HepG2 (cell line): Measurements from ENCODE around the gene OPRL1. TPM values are rescaled to one million over a fixed set of nuclear protein-coding genes. Genes with fewer than 3 reads are reported as not detected.

Source experiments
- BHLHE40 ChIP-seq: IDR thresholded peaks from 2 replicates; pipeline ENCODE4 v1.6.1; 2011; ENCODE audit warnings: low read length, improper control_type of control experiment
- GFI1 ChIP-seq: sonication (generic); formaldehyde crosslinking; IDR thresholded peaks from 2 replicates; pipeline ENCODE4 v1.5.0; 2020; ENCODE audit warnings: missing genetic modification reagents, mild to moderate bottlenecking, borderline replicate concordance
- REPIN1 ChIP-seq: sonication (generic); formaldehyde crosslinking; IDR thresholded peaks from 2 replicates; pipeline ENCODE4 v1.8.0; 2022; ENCODE audit warnings: missing genetic modification reagents, low read depth, mild to moderate bottlenecking, borderline replicate concordance
- TGIF2 ChIP-seq: IDR thresholded peaks from 2 replicates; pipeline ENCODE4 v1.6.1; 2016; ENCODE audit warnings: control low read depth, missing compliant biosample characterization
- THAP11 ChIP-seq: IDR thresholded peaks from 2 replicates; pipeline ENCODE4 v1.6.1; 2016; ENCODE audit warnings: missing biosample characterization, missing genetic modification reagents
- ZFP1 ChIP-seq: IDR thresholded peaks from 2 replicates; pipeline ENCODE4 v1.6.1; 2016
- ZNF629 ChIP-seq: sonication (generic); formaldehyde crosslinking; conservative IDR thresholded peaks from 2 replicates; pipeline ENCODE4 v1.5.0; 2020; ENCODE audit warnings: missing genetic modification reagents
- ZNF724P ChIP-seq: sonication (generic); formaldehyde crosslinking; IDR thresholded peaks from 2 replicates; pipeline ENCODE4 v1.8.0; 2022; ENCODE audit warnings: missing genetic modification reagents, borderline replicate concordance
- ZNF747 ChIP-seq: sonication (generic); formaldehyde crosslinking; IDR thresholded peaks from 2 replicates; pipeline ENCODE4 v1.8.1; 2023; ENCODE audit warnings: missing genetic modification reagents, mild to moderate bottlenecking, borderline replicate concordance
- polyA plus RNA-seq, 8 experiments: library from polyadenylated mRNA; depleted of rRNA in 3 of 8; stranded (reverse) in 7 of 8; unstranded in 1 of 8; fragments of >200 nt; fragmentation: Illumina TruSeq in 4 of 8; extraction: Trizol in 4 of 8; gene quantifications; 2 replicates each; pipeline versions ENCODE4 v1.2.1 to v1.2.3, GENCODE V29; 2011 to 2016; ENCODE audit warnings: low read depth in 4 of 8, missing spikeins in 1 of 8, mixed read lengths in 1 of 8; ENCODE audit not compliant: insufficient read depth in 1 of 8
- total RNA-seq, 5 experiments: library from RNA; depleted of rRNA; stranded (reverse); fragments of >200 nt; fragmentation: Illumina TruSeq; extraction: Trizol; gene quantifications; 2 replicates each; pipeline ENCODE4 v1.2.3, GENCODE V29; 2016; ENCODE audit warnings: low read depth in 1 of 5
- TF ChIP-seq, protein P1 (sequence below): IDR thresholded peaks from 2 replicates; pipeline ENCODE4 v1.6.1; 2016; ENCODE audit warnings: mild to moderate bottlenecking
- TF ChIP-seq, protein P2 (sequence below): sonication (generic); formaldehyde crosslinking; IDR thresholded peaks from 2 replicates; pipeline ENCODE4 v1.4.0; 2020; ENCODE audit warnings: low read depth, missing genetic modification reagents
- TF ChIP-seq, protein P3 (sequence below): sonication (generic); formaldehyde crosslinking; IDR thresholded peaks from 2 replicates; pipeline ENCODE4 v1.5.1; 2020; ENCODE audit warnings: missing genetic modification reagents, mild to moderate bottlenecking, borderline replicate concordance
- TF ChIP-seq, protein P4 (sequence below): sonication (generic); formaldehyde crosslinking; IDR thresholded peaks from 2 replicates; pipeline ENCODE4 v1.5.0; 2020; ENCODE audit warnings: missing genetic modification reagents

Gene OPRL1
- total and polyA plus RNA-seq, 2 of the 13 experiments (the other 11 are each of a cell fraction or from before 2014, with no cell fraction given): 0.35 to 0.71 TPM

DNA sequence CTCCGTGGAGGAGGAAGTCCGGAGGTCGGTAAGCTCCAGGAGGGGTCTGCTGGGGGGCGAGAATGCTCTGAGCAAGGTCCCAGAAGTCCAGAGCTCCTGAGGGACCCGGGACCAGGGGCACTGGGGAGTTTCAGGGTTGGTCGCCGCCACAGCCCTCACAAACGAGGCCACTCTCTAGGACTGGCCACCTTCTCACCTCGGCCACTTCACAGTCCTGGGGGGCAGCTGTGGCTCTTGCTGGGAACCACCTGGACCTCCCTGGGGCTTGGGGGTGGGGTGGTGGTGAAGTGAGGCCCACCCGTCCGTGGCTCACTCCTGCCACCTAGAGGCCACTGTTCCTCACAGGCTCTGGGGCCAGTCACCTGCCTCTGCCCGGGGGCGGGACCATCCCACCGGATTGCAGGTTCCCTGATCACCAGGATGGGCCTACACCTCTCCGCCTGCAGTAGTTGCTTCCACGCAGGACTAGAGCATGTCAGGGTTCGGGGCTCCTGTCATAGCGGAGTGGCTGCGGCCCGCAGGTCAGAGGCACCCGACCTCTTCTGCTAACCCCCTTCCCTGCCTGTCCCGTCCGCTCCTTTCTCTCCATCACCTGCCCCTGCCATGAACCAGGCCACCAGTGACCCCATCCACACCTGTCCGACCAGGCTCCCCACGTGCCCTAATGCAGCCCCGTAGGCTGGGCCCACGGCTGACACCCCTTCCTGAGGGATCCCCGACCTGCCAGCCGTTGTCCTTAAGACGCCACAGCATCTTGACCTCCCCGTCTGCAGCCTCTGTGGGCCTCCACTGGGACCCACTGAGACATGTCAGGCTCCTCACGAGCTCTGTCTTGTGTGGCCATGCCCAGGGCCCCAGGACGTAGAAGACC, 22.0 kb upstream of the OPRL1 start (continued):
- TF ChIP-seq, protein P1, sequence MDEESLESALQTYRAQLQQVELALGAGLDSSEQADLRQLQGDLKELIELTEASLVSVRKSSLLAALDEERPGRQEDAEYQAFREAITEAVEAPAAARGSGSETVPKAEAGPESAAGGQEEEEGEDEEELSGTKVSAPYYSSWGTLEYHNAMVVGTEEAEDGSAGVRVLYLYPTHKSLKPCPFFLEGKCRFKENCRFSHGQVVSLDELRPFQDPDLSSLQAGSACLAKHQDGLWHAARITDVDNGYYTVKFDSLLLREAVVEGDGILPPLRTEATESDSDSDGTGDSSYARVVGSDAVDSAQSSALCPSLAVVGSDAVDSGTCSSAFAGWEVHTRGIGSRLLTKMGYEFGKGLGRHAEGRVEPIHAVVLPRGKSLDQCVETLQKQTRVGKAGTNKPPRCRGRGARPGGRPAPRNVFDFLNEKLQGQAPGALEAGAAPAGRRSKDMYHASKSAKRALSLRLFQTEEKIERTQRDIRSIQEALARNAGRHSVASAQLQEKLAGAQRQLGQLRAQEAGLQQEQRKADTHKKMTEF (CRISPR knock-in tag): peak; percentile 52; the same call in 1 of the 2 replicates
- TF ChIP-seq ZNF629: peak; percentile 32; the same call in 1 of the 2 replicates
- TF ChIP-seq, protein P2, sequence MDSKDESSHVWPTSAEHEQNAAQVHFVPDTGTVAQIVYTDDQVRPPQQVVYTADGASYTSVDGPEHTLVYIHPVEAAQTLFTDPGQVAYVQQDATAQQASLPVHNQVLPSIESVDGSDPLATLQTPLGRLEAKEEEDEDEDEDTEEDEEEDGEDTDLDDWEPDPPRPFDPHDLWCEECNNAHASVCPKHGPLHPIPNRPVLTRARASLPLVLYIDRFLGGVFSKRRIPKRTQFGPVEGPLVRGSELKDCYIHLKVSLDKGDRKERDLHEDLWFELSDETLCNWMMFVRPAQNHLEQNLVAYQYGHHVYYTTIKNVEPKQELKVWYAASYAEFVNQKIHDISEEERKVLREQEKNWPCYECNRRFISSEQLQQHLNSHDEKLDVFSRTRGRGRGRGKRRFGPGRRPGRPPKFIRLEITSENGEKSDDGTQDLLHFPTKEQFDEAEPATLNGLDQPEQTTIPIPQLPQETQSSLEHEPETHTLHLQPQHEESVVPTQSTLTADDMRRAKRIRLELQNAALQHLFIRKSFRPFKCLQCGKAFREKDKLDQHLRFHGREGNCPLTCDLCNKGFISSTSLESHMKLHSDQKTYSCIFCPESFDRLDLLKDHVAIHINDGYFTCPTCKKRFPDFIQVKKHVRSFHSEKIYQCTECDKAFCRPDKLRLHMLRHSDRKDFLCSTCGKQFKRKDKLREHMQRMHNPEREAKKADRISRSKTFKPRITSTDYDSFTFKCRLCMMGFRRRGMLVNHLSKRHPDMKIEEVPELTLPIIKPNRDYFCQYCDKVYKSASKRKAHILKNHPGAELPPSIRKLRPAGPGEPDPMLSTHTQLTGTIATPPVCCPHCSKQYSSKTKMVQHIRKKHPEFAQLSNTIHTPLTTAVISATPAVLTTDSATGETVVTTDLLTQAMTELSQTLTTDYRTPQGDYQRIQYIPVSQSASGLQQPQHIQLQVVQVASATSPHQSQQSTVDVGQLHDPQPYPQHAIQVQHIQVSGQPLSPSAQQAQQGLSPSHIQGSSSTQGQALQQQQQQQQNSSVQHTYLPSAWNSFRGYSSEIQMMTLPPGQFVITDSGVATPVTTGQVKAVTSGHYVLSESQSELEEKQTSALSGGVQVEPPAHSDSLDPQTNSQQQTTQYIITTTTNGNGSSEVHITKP (CRISPR knock-in tag): peak; percentile 31; the same call in 1 of the 2 replicates
- peak; percentile 70; the same call in 1 of the 2 replicates for TF ChIP-seq REPIN1 (CRISPR knock-in tag)
- no peak for TF ChIP-seq GFI1 (CRISPR knock-in tag)
- no peak; the same call in 1 of the 2 replicates for TF ChIP-seq ZNF747 (CRISPR knock-in tag)
- TF ChIP-seq TGIF2: 0 out of 2 replicates have a peak, but pooled peaks have one; percentile 27
- peak; percentile 25; the same call in 1 of the 2 replicates for TF ChIP-seq ZFP1 (CRISPR knock-in tag)
- TF ChIP-seq THAP11 (CRISPR knock-in tag): peak; percentile 88
- TF ChIP-seq BHLHE40: peak; percentile 79
- TF ChIP-seq, protein P3, sequence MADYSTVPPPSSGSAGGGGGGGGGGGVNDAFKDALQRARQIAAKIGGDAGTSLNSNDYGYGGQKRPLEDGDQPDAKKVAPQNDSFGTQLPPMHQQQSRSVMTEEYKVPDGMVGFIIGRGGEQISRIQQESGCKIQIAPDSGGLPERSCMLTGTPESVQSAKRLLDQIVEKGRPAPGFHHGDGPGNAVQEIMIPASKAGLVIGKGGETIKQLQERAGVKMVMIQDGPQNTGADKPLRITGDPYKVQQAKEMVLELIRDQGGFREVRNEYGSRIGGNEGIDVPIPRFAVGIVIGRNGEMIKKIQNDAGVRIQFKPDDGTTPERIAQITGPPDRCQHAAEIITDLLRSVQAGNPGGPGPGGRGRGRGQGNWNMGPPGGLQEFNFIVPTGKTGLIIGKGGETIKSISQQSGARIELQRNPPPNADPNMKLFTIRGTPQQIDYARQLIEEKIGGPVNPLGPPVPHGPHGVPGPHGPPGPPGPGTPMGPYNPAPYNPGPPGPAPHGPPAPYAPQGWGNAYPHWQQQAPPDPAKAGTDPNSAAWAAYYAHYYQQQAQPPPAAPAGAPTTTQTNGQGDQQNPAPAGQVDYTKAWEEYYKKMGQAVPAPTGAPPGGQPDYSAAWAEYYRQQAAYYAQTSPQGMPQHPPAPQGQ: no peak
- TF ChIP-seq, protein P4, sequence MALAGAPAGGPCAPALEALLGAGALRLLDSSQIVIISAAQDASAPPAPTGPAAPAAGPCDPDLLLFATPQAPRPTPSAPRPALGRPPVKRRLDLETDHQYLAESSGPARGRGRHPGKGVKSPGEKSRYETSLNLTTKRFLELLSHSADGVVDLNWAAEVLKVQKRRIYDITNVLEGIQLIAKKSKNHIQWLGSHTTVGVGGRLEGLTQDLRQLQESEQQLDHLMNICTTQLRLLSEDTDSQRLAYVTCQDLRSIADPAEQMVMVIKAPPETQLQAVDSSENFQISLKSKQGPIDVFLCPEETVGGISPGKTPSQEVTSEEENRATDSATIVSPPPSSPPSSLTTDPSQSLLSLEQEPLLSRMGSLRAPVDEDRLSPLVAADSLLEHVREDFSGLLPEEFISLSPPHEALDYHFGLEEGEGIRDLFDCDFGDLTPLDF (CRISPR knock-in tag): 0 out of 2 replicates have a peak, but pooled peaks have one; percentile 46
- TF ChIP-seq ZNF724P (CRISPR knock-in tag): 0 out of 2 replicates have a peak, but pooled peaks have one; percentile 71
